DND-41 (cell line): ENCODE data around the gene ZHX3.

Experiments used
- CTCF ChIP-seq: IDR thresholded peaks from 2 replicates; pipeline ENCODE4 v1.5.1; 2012; ENCODE audit warnings: borderline replicate concordance, low read length, moderate library complexity, mild to moderate bottlenecking; ENCODE audit not compliant: poor library complexity, severe bottlenecking; ENCODE audit errors: extremely low read depth
- EZH2 ChIP-seq: IDR thresholded peaks from 3 replicates; pipeline ENCODE4 v1.6.1; 2012; ENCODE audit warnings: borderline replicate concordance, low read depth, mild to moderate bottlenecking, moderate library complexity, low read length, inconsistent platforms; ENCODE audit not compliant: severe bottlenecking

- TF ChIP-seq CTCF = no peak
- no peak for TF ChIP-seq EZH2
Observed at GRCh38 chr20:41177636-41178035, 139.9 kb downstream of the ZHX3 start.
